RWPE2 (cell line): ENCODE results near the gene CLMP.

Experiments
- ATAC-seq: fragments of 200-7000 bp; cut with Tn5 transposase; 3 replicates; pipeline ENCODE4 v1.9.1; 2021; ENCODE audit warnings: low read depth
- DNase-seq: peaks from one replicate; pipeline ENCODE4 v3.0.0-alpha.2; 2020; ENCODE audit warnings: low spot score
- H3K27ac ChIP-seq: fragments of 450-650 bp; 2 replicates; pipeline ENCODE4 v1.5.1; 2017; ENCODE audit warnings: mild to moderate bottlenecking; ENCODE audit not compliant: poor library complexity, severe bottlenecking
- H3K27me3 ChIP-seq: fragments of 250-450 bp; sonication (Bioruptor Pico); 2 replicates; pipeline ENCODE4 v1.5.1; 2021; ENCODE audit warnings: mild to moderate bottlenecking, moderate library complexity; ENCODE audit not compliant: insufficient read depth, poor library complexity, severe bottlenecking
- H3K36me3 ChIP-seq: fragments of 250-450 bp; sonication (Bioruptor Pico); 2 replicates; pipeline ENCODE4 v1.5.1; 2020; ENCODE audit warnings: low read depth, mild to moderate bottlenecking, moderate library complexity
- H3K4me1 ChIP-seq: fragments of 250-450 bp; sonication (Bioruptor Pico); 2 replicates; pipeline ENCODE4 v1.5.1; 2021; ENCODE audit warnings: mild to moderate bottlenecking, moderate library complexity; ENCODE audit not compliant: insufficient read depth, poor library complexity, severe bottlenecking
- H3K4me3 ChIP-seq: fragments of 250-450 bp; sonication (Bioruptor Pico); 2 replicates; pipeline ENCODE4 v1.5.1; 2021; ENCODE audit warnings: mild to moderate bottlenecking, moderate library complexity; ENCODE audit not compliant: severe bottlenecking
- H3K9me3 ChIP-seq: fragments of 250-450 bp; sonication (Bioruptor Pico); 2 replicates; pipeline ENCODE4 v1.5.1; 2021; ENCODE audit warnings: mild to moderate bottlenecking, moderate library complexity; ENCODE audit not compliant: severe bottlenecking
- CTCF ChIP-seq: fragments of 450-650 bp; IDR thresholded peaks from one replicate; pipeline ENCODE4 v1.5.1; 2017; ENCODE audit warnings: mild to moderate bottlenecking, moderate library complexity; ENCODE audit not compliant: poor library complexity, severe bottlenecking

CLMP gene

DNA sequence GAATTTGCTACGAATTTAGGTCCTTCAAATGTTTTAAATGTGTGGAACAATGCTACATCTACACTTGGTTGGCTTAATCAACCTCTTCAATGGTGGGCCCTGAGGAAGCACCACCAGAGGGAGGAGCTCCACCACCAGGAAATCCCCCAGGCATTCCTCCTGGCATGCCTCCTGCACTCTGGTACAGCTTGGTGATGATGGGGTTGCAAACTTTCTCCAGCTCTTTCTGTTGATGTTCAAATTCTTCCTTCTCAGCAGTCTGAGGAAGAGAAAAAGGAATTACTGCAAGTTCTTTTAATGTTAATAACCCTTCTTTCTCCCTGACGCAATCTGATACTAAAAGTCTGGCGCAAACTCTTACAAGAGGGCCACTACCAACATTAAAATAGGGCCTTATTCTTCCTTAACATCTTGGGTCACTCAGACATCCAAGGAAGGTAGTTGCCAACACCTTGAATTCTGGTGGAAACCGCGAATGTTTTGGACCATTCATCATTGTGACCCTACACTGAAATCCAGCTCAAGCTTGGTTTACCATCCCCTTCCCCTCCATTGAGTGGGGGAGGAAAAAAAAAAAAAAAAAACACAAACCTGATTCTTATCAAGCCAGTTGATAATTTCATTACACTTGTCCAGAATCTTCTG lies 137.3 kb downstream of the CLMP start:
- H3K4me1 ChIP-seq: peaks cover 5% of the 10 kb centered on the region
- peaks cover 73% of the 10 kb centered on the region for H3K36me3 ChIP-seq
- ATAC-seq (no peak), DNase-seq (no peak)
- no peak for TF ChIP-seq CTCF
- H3K27me3 ChIP-seq: no peaks in the 10 kb centered on the region
- peak overlapping the region; percentile 92 for H3K27ac ChIP-seq
- no peak overlapping the region for H3K4me3 ChIP-seq
- H3K9me3 ChIP-seq: no peaks in the 10 kb centered on the region

- Histone ChIP-seq H3K27ac (peak overlapping the region; percentile 92), H3K4me3 (no peak overlapping the region), H3K4me1 (peaks cover 5% of the 10 kb centered on the region), H3K27me3 (no peaks in the 10 kb centered on the region), H3K36me3 (peaks cover 73% of the 10 kb centered on the region), H3K9me3 (no peaks in the 10 kb centered on the region)
- TF ChIP-seq CTCF: no peak
- ATAC-seq (no peak), DNase-seq (no peak)
Measured at GRCh38 chr11:123056835-123057491, 138.1 kb downstream of the CLMP start.

DNA sequence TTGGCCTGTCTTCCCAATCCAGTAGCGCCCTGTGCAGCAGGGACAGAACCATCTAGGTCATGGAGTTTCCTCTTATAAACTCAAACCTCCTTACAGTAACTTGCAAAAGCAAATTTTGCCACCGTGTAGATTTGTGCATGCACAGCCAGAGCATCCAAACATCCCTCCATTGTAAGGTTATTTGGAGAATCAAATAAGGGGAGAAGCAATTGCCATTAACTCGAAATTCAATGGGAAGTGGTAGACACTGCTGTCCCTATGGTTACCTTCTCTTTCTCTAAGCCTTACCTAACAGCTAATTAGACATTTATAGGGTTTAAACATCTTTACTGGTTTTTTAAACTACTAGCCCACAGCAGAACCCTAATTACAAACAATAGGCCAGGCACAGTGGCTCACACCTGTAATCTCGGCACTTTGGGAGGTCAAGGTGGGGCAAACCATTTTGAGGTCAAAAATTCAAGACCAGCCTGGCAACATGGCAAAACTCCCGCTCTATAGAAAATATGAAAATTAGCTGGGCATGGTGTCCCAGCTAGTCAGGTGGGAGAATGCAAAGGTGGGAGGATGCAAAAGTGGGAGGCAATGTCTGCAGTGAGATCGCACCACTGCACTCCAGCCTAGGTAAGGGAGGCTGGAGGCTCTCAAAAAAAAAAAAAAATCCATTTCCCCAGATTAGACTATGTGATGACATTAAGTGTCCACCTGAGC lies 139.7 kb downstream of the CLMP start:
- Histone ChIP-seq H3K27ac (peak overlapping the region; percentile 11), H3K4me3 (no peak overlapping the region), H3K27me3 (no peaks in the 10 kb centered on the region), H3K9me3 (no peaks in the 10 kb centered on the region), H3K36me3 (peaks cover 59% of the 10 kb centered on the region), H3K4me1 (peaks cover 5% of the 10 kb centered on the region)
- peak; percentile 2; the same call in 1 of the 3 replicates for ATAC-seq
- no peak for DNase-seq
- TF ChIP-seq CTCF: no peak

- Histone ChIP-seq H3K9me3 (no peaks in the 10 kb centered on the region), H3K27ac (peak overlapping the region; percentile 11), H3K4me1 (peaks cover 4% of the 10 kb centered on the region), H3K36me3 (peaks cover 50% of the 10 kb centered on the region), H3K27me3 (no peaks in the 10 kb centered on the region), H3K4me3 (no peak overlapping the region)
- ATAC-seq: peak; percentile 76
- TF ChIP-seq CTCF: peak; percentile 80
- DNase-seq: no peak
Measured at GRCh38 chr11:123054301-123055065, 140.6 kb downstream of the CLMP start.
